ENCODE results near the gene PLA1A. TPM values are rescaled to one million over a fixed set of nuclear protein-coding genes. Genes with fewer than 3 reads are reported as not detected.
"Not testable (repeated sequence)": the region's sequence is repeated elsewhere in the genome, so short reads cannot be mapped to it uniquely, and the experiment has no call there.

PLA1A gene
- total RNA-seq = 1 to 10 TPM in 5 of 6 donors, under 1 TPM in 1; 0.95 to 3.2 (median 1.3) TPM
- 1 to 10 TPM; 1.2 to 3.6 TPM for polyA plus RNA-seq

- WGBS, 2 donors = 23 to 27% methylated on average over 7 of the region's 7 CpGs
- ATAC-seq = peak; percentile 78 to 92 (median 86)
- Histone ChIP-seq H3K9me3 (no peaks in the 10 kb centered on the region), H3K36me3 (no peaks in the 10 kb centered on the region), H3K27ac (peak within 1 kb of the TSS in 2 of 4 donors; percentile 53 to 55), H3K27me3 (no peaks in the 10 kb centered on the region), H3K4me3 (no peak within 1 kb of the TSS), H3K4me1 (peaks cover 6 to 24% (median 11%) of the 10 kb centered on the region in 3 donors)
- TF ChIP-seq CTCF (IDR thresholded peaks at IDR 0.05) = no peak
- FAIRE-seq = no peak
- no peak for DNase-seq
- intact Hi-C loops (cut with DNase I) = no loop called here
These were observed at the start of gene PLA1A for GRCh38 chr3:119597548-119598288. Gene PLA1A, plus strand, starts transcription at chr3:119597885. Its CDS starts 29 bp downstream, at chr3:119597914.

GRCh38 chr3:119548341-119548740 lies 49.3 kb upstream of the PLA1A start:
- no peaks in the 10 kb centered on the region for H3K4me1 ChIP-seq
- WGBS, 2 donors = 53 to 57% methylated on average over 3 of the region's 3 CpGs
- no peak overlapping the region for H3K27ac ChIP-seq
- no peaks in the 10 kb centered on the region for H3K9me3 ChIP-seq
- no peak for DNase-seq
- ATAC-seq = no peak
- intact Hi-C loops (cut with DNase I) = no loop called here
- H3K36me3 ChIP-seq = no peaks in the 10 kb centered on the region
- TF ChIP-seq CTCF (IDR thresholded peaks at IDR 0.05) = no peak
- H3K27me3 ChIP-seq = no peaks in the 10 kb centered on the region
- no peak for FAIRE-seq
- no peak overlapping the region for H3K4me3 ChIP-seq

- H3K36me3 ChIP-seq = no peaks in the 10 kb centered on the region
- ATAC-seq (no peak), DNase-seq (no peak), FAIRE-seq (no peak)
- no peaks in the 10 kb centered on the region for H3K4me1 ChIP-seq
- TF ChIP-seq CTCF (IDR thresholded peaks at IDR 0.05) = no peak
- 88 to 90% methylated on average over 9 of the region's 9 CpGs for WGBS, 2 donors
- no peaks in the 10 kb centered on the region for H3K27me3 ChIP-seq
- H3K27ac ChIP-seq = no peak overlapping the region
- intact Hi-C loops (cut with DNase I) = no loop called here
- H3K4me3 ChIP-seq = no peak overlapping the region
- no peaks in the 10 kb centered on the region for H3K9me3 ChIP-seq
These were observed 47.3 kb upstream of the PLA1A start for GRCh38 chr3:119550192-119550910.

- Histone ChIP-seq H3K4me3 (no peak overlapping the region), H3K36me3 (no peaks in the 10 kb centered on the region), H3K27ac (no peak overlapping the region), H3K4me1 (no peaks in the 10 kb centered on the region), H3K27me3 (no peaks in the 10 kb centered on the region), H3K9me3 (no peaks in the 10 kb centered on the region)
- TF ChIP-seq CTCF (IDR thresholded peaks at IDR 0.05) = no peak
- intact Hi-C loops (cut with DNase I) = no loop called here
- no peak for ATAC-seq
- WGBS, 2 donors = 87 to 88% methylated on average over 5 of the region's 5 CpGs
- no peak for DNase-seq
- no peak for FAIRE-seq
These were observed 46.1 kb upstream of the PLA1A start for GRCh38 chr3:119551598-119551997.

- H3K27ac ChIP-seq; intact Hi-C loops (cut with DNase I); H3K27me3 ChIP-seq; ATAC-seq; H3K4me1 ChIP-seq; H3K4me3 ChIP-seq; DNase-seq; H3K36me3 ChIP-seq; FAIRE-seq; H3K9me3 ChIP-seq: not testable (repeated sequence)
- 90 to 94% methylated on average over 6 of the region's 6 CpGs for WGBS, 2 donors
These were observed 44.8 kb upstream of the PLA1A start for GRCh38 chr3:119552928-119553327.
